ENCODE data around the gene STRA6. TPM values are rescaled to one million over a fixed set of nuclear protein-coding genes. Genes with fewer than 3 reads are reported as not detected.

STRA6 gene
- total RNA-seq, 1 donor from 2014 or later, result 111 TPM

DNA sequence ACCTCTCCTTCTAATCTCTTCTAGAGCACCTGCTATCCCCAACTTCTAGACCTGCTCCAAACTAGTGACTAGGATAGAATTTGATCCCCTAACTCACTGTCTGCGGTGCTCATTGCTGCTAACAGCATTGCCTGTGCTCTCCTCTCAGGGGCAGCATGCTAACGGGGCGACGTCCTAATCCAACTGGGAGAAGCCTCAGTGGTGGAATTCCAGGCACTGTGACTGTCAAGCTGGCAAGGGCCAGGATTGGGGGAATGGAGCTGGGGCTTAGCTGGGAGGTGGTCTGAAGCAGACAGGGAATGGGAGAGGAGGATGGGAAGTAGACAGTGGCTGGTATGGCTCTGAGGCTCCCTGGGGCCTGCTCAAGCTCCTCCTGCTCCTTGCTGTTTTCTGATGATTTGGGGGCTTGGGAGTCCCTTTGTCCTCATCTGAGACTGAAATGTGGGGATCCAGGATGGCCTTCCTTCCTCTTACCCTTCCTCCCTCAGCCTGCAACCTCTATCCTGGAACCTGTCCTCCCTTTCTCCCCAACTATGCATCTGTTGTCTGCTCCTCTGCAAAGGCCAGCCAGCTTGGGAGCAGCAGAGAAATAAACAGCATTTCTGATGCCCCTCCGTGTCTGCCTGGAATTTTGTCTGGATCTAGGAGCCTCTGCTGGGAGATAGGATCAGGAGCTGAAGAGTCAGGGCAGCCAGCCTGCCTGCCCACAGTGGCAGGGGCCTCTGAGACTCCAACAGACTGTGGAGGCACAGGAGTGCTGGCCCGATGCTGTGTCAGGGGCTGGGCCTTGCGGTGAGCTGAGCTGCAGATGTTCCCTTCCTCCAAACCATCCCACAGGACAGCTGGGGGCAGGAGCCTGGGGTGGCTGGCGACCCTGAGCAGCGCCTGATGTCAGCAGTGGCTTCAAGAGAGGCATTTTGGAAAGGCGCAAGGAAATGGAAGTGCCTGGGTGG is 26.0 kb downstream of the STRA6 start:
- peak overlapping the region; percentile 44 for H3K4me3 Mint-ChIP-seq
- H3K27ac Mint-ChIP-seq, result peak overlapping the region; percentile 76
- H3K27me3 Mint-ChIP-seq (ENCODE audit: low read depth), result peaks cover 8% of the 10 kb centered on the region
- H3K36me3 Mint-ChIP-seq, result no peaks in the 10 kb centered on the region
- TF ChIP-seq, protein P1, sequence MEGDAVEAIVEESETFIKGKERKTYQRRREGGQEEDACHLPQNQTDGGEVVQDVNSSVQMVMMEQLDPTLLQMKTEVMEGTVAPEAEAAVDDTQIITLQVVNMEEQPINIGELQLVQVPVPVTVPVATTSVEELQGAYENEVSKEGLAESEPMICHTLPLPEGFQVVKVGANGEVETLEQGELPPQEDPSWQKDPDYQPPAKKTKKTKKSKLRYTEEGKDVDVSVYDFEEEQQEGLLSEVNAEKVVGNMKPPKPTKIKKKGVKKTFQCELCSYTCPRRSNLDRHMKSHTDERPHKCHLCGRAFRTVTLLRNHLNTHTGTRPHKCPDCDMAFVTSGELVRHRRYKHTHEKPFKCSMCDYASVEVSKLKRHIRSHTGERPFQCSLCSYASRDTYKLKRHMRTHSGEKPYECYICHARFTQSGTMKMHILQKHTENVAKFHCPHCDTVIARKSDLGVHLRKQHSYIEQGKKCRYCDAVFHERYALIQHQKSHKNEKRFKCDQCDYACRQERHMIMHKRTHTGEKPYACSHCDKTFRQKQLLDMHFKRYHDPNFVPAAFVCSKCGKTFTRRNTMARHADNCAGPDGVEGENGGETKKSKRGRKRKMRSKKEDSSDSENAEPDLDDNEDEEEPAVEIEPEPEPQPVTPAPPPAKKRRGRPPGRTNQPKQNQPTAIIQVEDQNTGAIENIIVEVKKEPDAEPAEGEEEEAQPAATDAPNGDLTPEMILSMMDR (IDR thresholded peaks at IDR 0.05; ENCODE audit: unreplicated experiment), result no peak
- peaks cover 51% of the 10 kb centered on the region for H3K4me1 Mint-ChIP-seq
- DNase-seq (ENCODE audit: low spot score in 2 of 2, unreplicated experiment in 2 of 2), result no peak
- no peaks in the 10 kb centered on the region for H3K9me3 Mint-ChIP-seq

DNA sequence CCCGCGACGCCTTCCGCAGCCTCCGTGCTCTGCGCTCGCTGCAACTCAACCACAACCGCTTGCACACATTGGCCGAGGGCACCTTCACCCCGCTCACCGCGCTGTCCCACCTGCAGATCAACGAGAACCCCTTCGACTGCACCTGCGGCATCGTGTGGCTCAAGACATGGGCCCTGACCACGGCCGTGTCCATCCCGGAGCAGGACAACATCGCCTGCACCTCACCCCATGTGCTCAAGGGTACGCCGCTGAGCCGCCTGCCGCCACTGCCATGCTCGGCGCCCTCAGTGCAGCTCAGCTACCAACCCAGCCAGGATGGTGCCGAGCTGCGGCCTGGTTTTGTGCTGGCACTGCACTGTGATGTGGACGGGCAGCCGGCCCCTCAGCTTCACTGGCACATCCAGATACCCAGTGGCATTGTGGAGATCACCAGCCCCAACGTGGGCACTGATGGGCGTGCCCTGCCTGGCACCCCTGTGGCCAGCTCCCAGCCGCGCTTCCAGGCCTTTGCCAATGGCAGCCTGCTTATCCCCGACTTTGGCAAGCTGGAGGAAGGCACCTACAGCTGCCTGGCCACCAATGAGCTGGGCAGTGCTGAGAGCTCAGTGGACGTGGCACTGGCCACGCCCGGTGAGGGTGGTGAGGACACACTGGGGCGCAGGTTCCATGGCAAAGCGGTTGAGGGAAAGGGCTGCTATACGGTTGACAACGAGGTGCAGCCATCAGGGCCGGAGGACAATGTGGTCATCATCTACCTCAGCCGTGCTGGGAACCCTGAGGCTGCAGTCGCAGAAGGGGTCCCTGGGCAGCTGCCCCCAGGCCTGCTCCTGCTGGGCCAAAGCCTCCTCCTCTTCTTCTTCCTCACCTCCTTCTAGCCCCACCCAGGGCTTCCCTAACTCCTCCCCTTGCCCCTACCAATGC is 27.1 kb downstream of the STRA6 start:
- H3K27ac Mint-ChIP-seq, result peak overlapping the region; percentile 76
- H3K9me3 Mint-ChIP-seq, result no peaks in the 10 kb centered on the region
- H3K4me1 Mint-ChIP-seq, result peaks cover 53% of the 10 kb centered on the region
- no peaks in the 10 kb centered on the region for H3K36me3 Mint-ChIP-seq
- H3K4me3 Mint-ChIP-seq, result peak overlapping the region; percentile 44
- TF ChIP-seq, protein P1 (IDR thresholded peaks at IDR 0.05; ENCODE audit: unreplicated experiment), result no peak
- DNase-seq (ENCODE audit: low spot score in 2 of 2, unreplicated experiment in 2 of 2), result peak in 1 of 2 experiments; percentile 14
- H3K27me3 Mint-ChIP-seq (ENCODE audit: low read depth), result peaks cover 8% of the 10 kb centered on the region

DNA sequence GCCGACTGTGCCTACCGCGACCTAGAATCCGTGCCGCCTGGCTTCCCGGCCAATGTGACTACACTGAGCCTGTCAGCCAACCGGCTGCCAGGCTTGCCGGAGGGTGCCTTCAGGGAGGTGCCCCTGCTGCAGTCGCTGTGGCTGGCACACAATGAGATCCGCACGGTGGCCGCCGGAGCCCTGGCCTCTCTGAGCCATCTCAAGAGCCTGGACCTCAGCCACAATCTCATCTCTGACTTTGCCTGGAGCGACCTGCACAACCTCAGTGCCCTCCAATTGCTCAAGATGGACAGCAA is 27.7 kb downstream of the STRA6 start:
- Mint-ChIP-seq H3K4me3 (peak overlapping the region; percentile 37), H3K36me3 (no peaks in the 10 kb centered on the region), H3K27ac (no peak overlapping the region), H3K27me3 (ENCODE audit: low read depth) (peaks cover 12% of the 10 kb centered on the region), H3K9me3 (no peaks in the 10 kb centered on the region), H3K4me1 (peaks cover 59% of the 10 kb centered on the region)
- peak in 1 of 2 experiments; percentile 9 for DNase-seq (ENCODE audit: low spot score in 2 of 2, unreplicated experiment in 2 of 2)
- TF ChIP-seq, protein P1 (IDR thresholded peaks at IDR 0.05; ENCODE audit: unreplicated experiment), result no peak

DNA sequence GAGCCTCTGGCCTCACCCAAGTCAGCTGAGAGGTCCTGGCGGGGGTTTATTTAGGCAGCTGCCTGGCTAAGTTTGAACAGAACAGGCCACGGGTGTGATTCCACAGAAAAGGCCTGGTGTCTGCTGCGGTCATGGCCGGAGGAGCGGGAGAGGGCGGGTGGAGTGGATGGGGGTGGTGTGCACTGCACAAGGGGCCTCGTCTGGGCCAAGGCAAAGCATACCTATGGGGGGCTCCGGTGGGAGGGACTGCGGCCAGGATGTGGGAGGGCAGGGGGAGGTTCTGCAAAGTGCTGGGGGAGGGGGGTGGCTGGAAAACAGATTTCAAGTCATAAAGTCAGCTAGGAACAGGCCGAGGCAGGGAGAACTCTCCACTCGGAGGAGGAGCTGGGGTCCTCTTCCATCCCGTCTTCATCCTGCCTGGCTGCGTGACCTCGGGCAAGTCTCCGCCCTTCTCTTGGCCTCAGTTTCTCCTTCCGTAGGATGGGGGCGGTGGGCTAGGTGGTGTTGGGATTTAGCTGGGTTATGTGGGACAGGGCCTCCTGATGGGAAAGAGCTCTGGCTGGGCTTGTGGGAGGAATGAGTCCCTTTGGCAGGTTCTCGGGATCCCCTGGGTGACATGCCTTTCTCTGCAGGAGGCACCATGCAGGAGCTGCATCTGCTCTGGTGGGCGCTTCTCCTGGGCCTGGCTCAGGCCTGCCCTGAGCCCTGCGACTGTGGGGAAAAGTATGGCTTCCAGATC is 28.2 kb downstream of the STRA6 start:
- H3K4me3 Mint-ChIP-seq, result peak overlapping the region; percentile 43
- TF ChIP-seq, protein P1 (IDR thresholded peaks at IDR 0.05; ENCODE audit: unreplicated experiment), result no peak
- peaks cover 60% of the 10 kb centered on the region for H3K4me1 Mint-ChIP-seq
- peak in 1 of 2 experiments; percentile 15 for DNase-seq (ENCODE audit: low spot score in 2 of 2, unreplicated experiment in 2 of 2)
- H3K9me3 Mint-ChIP-seq, result no peaks in the 10 kb centered on the region
- H3K27me3 Mint-ChIP-seq (ENCODE audit: low read depth), result peaks cover 13% of the 10 kb centered on the region
- no peaks in the 10 kb centered on the region for H3K36me3 Mint-ChIP-seq
- peak overlapping the region; percentile 57 for H3K27ac Mint-ChIP-seq
